Tibial nerve (tissue), 4 donors: ENCODE measurements around the gene ITK. TPM values are rescaled to one million over a fixed set of nuclear protein-coding genes. Genes with fewer than 3 reads are reported as not detected.

Source experiments
- DNase-seq, 2 donors: peaks; one replicate each; pipeline ENCODE4 v3.0.0-alpha.2; 2019; ENCODE audit warnings: low spot score in 2 of 2
- H3K27ac ChIP-seq, 4 donors: fragments of 200-600 bp; sonication (generic) in 3 of 4; one replicate each; pipeline ENCODE4 v1.5.1; 2017 to 2019; ENCODE audit warnings: mild to moderate bottlenecking in 1 of 4
- H3K27me3 ChIP-seq, 2 donors: fragments of 200-600 bp; sonication (generic) in 1 of 2; one replicate each; pipeline versions ENCODE4 v1.5.1 to v1.6.0; 2017 to 2019
- H3K36me3 ChIP-seq, 3 donors: fragments of 200-600 bp; sonication (generic); one replicate each; pipeline ENCODE4 v1.5.1; 2018 to 2019
- H3K4me1 ChIP-seq, 4 donors: fragments of 200-600 bp; sonication (generic) in 3 of 4; one replicate each; pipeline ENCODE4 v1.5.1; 2017 to 2019
- H3K4me3 ChIP-seq, 4 donors: fragments of 200-600 bp; sonication (generic) in 3 of 4; one replicate each; pipeline ENCODE4 v1.5.1; 2017 to 2019; ENCODE audit warnings: mild to moderate bottlenecking in 1 of 4, moderate library complexity in 1 of 4
- H3K9me3 ChIP-seq, 4 donors: fragments of 200-600 bp; sonication (generic) in 3 of 4; one replicate each; pipeline ENCODE4 v1.5.1; 2017 to 2019
- EP300 ChIP-seq, 2 donors: sonication (generic); formaldehyde crosslinking; IDR thresholded peaks; one replicate each; pipeline ENCODE4 v1.6.1; 2017; ENCODE audit warnings: antibody characterized with exemption in 2 of 2, mild to moderate bottlenecking in 1 of 2
- POLR2A ChIP-seq, 2 donors: fragments of 450-650 bp; IDR thresholded peaks; one replicate each; pipeline ENCODE4 v1.6.1; 2017; ENCODE audit warnings: antibody characterized with exemption in 2 of 2, mild to moderate bottlenecking in 2 of 2, moderate library complexity in 2 of 2
- WGBS, 2 donors: methylation state at CpG; one replicate each; pipeline ENCODE4 v1.1.5; 2018; 5-methylcytosine and 5-hydroxymethylcytosine counted together
- total RNA-seq, 4 donors: library from RNA; depleted of rRNA; stranded (reverse); fragments of >200 nt; gene quantifications; one replicate each; pipeline ENCODE4 v1.1.0, GENCODE V29; 2016
- TF ChIP-seq, protein P1 (sequence below), 5 experiments: fragments of 200-600 bp in 3 of 5; fragments of 450-650 bp in 2 of 5; sonication (generic) in 3 of 5; IDR thresholded peaks; one replicate each; pipeline ENCODE4 v1.5.1; 2016 to 2019; ENCODE audit warnings: antibody characterized with exemption in 5 of 5, mild to moderate bottlenecking in 3 of 5, moderate library complexity in 2 of 5

ITK gene
- total RNA-seq, 4 donors from 2014 or later = 0.44 to 3.3 (median 1.2) TPM

DNA sequence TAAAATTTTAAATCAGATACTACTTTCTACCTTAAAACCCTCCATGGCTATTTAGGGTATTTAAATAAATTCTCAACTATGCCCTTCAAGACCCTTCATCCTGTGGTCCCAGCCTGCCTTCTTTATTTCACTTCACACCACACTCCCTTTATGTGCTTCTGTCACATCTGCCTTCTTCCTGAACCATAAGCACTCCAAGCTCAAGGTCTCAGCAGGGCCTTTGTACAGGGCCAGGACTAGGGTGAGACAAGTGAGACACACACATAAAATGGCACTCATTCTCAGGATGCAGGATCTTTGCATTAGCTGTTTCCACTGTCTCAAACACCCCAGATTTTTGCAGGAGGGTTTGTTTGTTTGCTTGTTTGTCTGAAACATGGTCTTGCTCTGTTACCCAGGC, 7.6 kb downstream of the ITK start:
- no peak for DNase-seq
- peaks cover 0 to 5% (median 0%) of the 10 kb centered on the region in 4 donors for H3K9me3 ChIP-seq
- no peak overlapping the region for H3K27ac ChIP-seq
- no peaks in the 10 kb centered on the region for H3K36me3 ChIP-seq
- H3K4me1 ChIP-seq = no peaks in the 10 kb centered on the region
- no peak overlapping the region for H3K4me3 ChIP-seq
- TF ChIP-seq POLR2A (IDR thresholded peaks at IDR 0.05) = no peak
- TF ChIP-seq, protein P1, sequence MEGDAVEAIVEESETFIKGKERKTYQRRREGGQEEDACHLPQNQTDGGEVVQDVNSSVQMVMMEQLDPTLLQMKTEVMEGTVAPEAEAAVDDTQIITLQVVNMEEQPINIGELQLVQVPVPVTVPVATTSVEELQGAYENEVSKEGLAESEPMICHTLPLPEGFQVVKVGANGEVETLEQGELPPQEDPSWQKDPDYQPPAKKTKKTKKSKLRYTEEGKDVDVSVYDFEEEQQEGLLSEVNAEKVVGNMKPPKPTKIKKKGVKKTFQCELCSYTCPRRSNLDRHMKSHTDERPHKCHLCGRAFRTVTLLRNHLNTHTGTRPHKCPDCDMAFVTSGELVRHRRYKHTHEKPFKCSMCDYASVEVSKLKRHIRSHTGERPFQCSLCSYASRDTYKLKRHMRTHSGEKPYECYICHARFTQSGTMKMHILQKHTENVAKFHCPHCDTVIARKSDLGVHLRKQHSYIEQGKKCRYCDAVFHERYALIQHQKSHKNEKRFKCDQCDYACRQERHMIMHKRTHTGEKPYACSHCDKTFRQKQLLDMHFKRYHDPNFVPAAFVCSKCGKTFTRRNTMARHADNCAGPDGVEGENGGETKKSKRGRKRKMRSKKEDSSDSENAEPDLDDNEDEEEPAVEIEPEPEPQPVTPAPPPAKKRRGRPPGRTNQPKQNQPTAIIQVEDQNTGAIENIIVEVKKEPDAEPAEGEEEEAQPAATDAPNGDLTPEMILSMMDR (IDR thresholded peaks at IDR 0.05) = no peak
- TF ChIP-seq EP300 (IDR thresholded peaks at IDR 0.05) = no peak
- H3K27me3 ChIP-seq = no peaks in the 10 kb centered on the region

DNA sequence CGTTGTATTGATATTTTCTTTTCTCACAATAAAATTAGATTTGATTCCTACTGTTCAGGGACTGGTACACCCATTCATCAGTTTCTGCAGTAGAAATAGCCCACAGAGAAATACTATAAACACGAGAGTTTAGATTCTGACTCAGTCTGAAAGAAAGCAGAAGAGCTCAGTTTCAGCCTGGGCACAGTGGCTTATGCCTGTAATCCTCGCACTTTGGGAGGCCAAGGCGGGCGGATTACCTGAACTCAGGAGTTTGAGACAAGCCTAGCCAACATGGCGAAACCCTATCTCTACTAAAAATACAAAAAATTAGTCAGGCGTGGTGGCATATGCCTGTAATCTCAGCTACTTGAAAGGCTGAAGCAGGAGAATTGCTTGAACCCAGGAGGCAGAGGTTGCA, 8.6 kb downstream of the ITK start:
- TF ChIP-seq, protein P1 (IDR thresholded peaks at IDR 0.05) = no peak
- TF ChIP-seq POLR2A (IDR thresholded peaks at IDR 0.05) = no peak
- TF ChIP-seq EP300 (IDR thresholded peaks at IDR 0.05) = no peak
- Histone ChIP-seq H3K27ac (no peak overlapping the region), H3K9me3 (peaks cover 0 to 5% (median 0%) of the 10 kb centered on the region in 4 donors), H3K36me3 (no peaks in the 10 kb centered on the region), H3K27me3 (no peaks in the 10 kb centered on the region), H3K4me1 (no peaks in the 10 kb centered on the region), H3K4me3 (no peak overlapping the region)
- no peak for DNase-seq
- WGBS, 2 donors = 87% methylated on average over 7 of the region's 7 CpGs

DNA sequence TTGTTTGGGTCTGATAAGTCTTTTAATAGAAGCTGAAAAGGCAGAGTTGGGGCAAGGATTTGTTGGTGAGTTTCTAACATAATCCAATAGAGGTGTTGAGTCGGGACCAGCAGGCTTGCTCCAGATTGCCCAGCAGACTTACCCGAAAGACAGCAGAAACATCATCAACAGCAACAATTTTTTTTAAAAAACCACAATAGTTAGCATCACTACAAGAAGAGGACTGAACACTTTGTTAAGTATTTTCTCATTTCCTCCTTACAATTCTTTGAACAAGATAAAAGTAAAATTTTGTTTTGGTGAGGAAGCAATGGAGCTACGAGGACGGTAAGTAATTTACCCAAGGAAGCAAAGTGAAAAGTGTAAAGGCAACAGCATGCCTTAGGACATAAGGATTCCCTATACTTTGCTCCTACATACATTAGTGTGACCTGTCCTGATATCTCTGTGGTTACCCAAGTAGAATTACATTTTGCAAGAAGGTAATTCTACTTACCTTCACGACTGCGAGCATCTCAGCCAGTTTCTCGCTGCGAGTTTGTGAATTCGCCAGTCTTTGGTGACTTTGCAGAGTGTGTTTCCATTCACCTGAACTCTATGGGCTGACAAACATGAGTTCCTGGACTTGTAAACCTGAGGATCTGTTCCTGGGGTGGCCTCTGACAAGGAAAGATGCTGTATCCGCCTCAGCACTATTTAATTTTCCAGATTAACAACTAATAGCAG, 13.2 kb downstream of the ITK start:
- Histone ChIP-seq H3K4me3 (no peak overlapping the region), H3K9me3 (peaks cover 0 to 5% (median 0%) of the 10 kb centered on the region in 4 donors), H3K27me3 (peaks cover 0 to 2% of the 10 kb centered on the region in 2 donors), H3K36me3 (no peaks in the 10 kb centered on the region), H3K27ac (peak overlapping the region in 1 of 4 donors; percentile 20), H3K4me1 (peaks cover 0 to 5% (median 0%) of the 10 kb centered on the region in 4 donors)
- WGBS, 2 donors = 91% methylated on average over 10 of the region's 10 CpGs
- no peak for DNase-seq
- TF ChIP-seq, protein P1 (IDR thresholded peaks at IDR 0.05) = no peak
- TF ChIP-seq POLR2A (IDR thresholded peaks at IDR 0.05) (no peak), EP300 (IDR thresholded peaks at IDR 0.05) (no peak)

DNA sequence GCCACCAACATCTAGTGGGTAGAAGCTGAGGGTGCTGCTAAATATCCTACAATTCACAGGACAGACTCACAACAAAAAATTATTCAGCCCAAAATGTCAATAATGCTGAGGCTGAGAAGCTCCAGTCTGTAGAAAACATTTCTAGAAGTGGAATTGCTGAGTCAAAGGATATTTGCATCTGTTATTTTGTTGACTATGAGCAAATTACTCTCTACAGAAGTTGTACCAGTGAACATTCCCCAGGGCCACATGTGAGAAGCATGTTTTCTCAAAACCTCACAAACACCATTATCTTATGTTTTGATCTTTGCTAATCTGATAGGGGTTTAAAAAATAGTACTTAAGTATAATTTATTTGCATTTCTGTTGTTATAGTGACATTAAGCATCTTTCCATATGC, 15.4 kb downstream of the ITK start:
- H3K4me1 ChIP-seq = peaks cover 0 to 5% (median 0%) of the 10 kb centered on the region in 4 donors

DNA sequence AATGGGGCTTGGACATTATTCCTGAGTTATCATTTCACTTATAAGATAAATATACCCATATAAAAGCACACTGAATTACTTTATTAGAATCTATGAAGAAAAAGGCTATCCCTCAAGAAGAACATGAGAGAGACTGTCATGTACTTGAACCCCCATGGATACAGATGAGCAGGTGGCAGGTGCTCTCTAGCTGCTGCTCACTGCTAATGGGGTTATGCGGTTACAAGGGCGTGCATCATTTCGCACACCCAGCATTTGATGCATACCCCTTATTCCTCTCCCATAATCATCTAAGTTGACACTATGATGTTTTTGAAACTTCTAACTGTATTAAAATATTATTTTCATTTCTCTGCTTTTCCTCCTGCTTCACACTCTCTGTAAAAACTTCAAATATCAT, 16.4 kb downstream of the ITK start:
- TF ChIP-seq EP300 (IDR thresholded peaks at IDR 0.05) (no peak), POLR2A (IDR thresholded peaks at IDR 0.05) (no peak)
- TF ChIP-seq, protein P1 (IDR thresholded peaks at IDR 0.05) = no peak
- H3K4me1 ChIP-seq = peaks cover 0 to 5% (median 0%) of the 10 kb centered on the region in 4 donors
- no peak overlapping the region for H3K4me3 ChIP-seq
- WGBS, 2 donors = 81 to 91% methylated on average over 3 of the region's 3 CpGs
- H3K36me3 ChIP-seq = no peaks in the 10 kb centered on the region
- peaks cover 0 to 5% (median 0%) of the 10 kb centered on the region in 4 donors for H3K9me3 ChIP-seq
- H3K27ac ChIP-seq = no peak overlapping the region
- H3K27me3 ChIP-seq = peaks cover 0 to 4% of the 10 kb centered on the region in 2 donors
- DNase-seq = no peak

More for the DNA sequence above, 15.4 kb downstream of the ITK start:
- H3K27ac ChIP-seq = no peak overlapping the region
- TF ChIP-seq EP300 (IDR thresholded peaks at IDR 0.05) (no peak), POLR2A (IDR thresholded peaks at IDR 0.05) (no peak)
- TF ChIP-seq, protein P1 (IDR thresholded peaks at IDR 0.05) = no peak
- no peak for DNase-seq
- H3K9me3 ChIP-seq = peaks cover 0 to 5% (median 0%) of the 10 kb centered on the region in 4 donors
- H3K4me3 ChIP-seq = no peak overlapping the region
- H3K36me3 ChIP-seq = no peaks in the 10 kb centered on the region
- peaks cover 0 to 4% of the 10 kb centered on the region in 2 donors for H3K27me3 ChIP-seq
